ENCODE data around the gene IKZF2. TPM values are rescaled to one million over a fixed set of nuclear protein-coding genes. Genes with fewer than 3 reads are reported as not detected.

The IKZF2 gene
- total RNA-seq, 4 donors from 2014 or later, result 11.2 to 18.0 (median 12.9) TPM

- no peak for DNase-seq (ENCODE audit: low spot score)
- TF ChIP-seq CTCF (IDR thresholded peaks at IDR 0.05), result no peak
- no peak for ATAC-seq (ENCODE audit: low FRiP score)
Observed at GRCh38 chr2:213185147-213185822, 33.9 kb upstream of the IKZF2 start.

GRCh38 chr2:213181712-213182111 lies 30.3 kb upstream of the IKZF2 start:
- no peak for TF ChIP-seq CTCF (IDR thresholded peaks at IDR 0.05)
- ATAC-seq (ENCODE audit: low FRiP score) (no peak), DNase-seq (ENCODE audit: low spot score) (no peak)

- no peak for DNase-seq (ENCODE audit: low spot score)
Observed at GRCh38 chr2:213177679-213178078, 26.3 kb upstream of the IKZF2 start.

GRCh38 chr2:213175673-213176247 lies 24.3 kb upstream of the IKZF2 start:
- no peak for TF ChIP-seq CTCF (IDR thresholded peaks at IDR 0.05)
- DNase-seq (ENCODE audit: low spot score), result no peak
- no peak for ATAC-seq (ENCODE audit: low FRiP score)

More at GRCh38 chr2:213177679-213178078, 26.3 kb upstream of the IKZF2 start:
- ATAC-seq (ENCODE audit: low FRiP score), result no peak
- no peak for TF ChIP-seq CTCF (IDR thresholded peaks at IDR 0.05)

- no peak for TF ChIP-seq CTCF (IDR thresholded peaks at IDR 0.05)
- ATAC-seq (ENCODE audit: low FRiP score) (no peak), DNase-seq (ENCODE audit: low spot score) (no peak)
Observed at GRCh38 chr2:213172641-213173040, 21.2 kb upstream of the IKZF2 start.

- TF ChIP-seq CTCF (IDR thresholded peaks at IDR 0.05), result no peak
- DNase-seq (ENCODE audit: low spot score) (no peak), ATAC-seq (ENCODE audit: low FRiP score) (no peak)
Observed at GRCh38 chr2:213171147-213171546, 19.7 kb upstream of the IKZF2 start.
